Stromal cell of bone marrow (primary cell): Measurements from ENCODE around the gene SYT7.
A peak's percentile ranks its signal among the peaks of the same experiment; 100 is the strongest.

Experiments
- DNase-seq: peaks from one replicate; pipeline ENCODE4 v3.0.0-alpha.2; 2012; ENCODE audit warnings: low read depth

SYT7 gene

GRCh38 chr11:61585115-61585514, 4.2 kb upstream of the SYT7 start:
- DNase-seq, result no peak

GRCh38 chr11:61581931-61582330, 1.1 kb upstream of the SYT7 start:
- no peak for DNase-seq

DNA sequence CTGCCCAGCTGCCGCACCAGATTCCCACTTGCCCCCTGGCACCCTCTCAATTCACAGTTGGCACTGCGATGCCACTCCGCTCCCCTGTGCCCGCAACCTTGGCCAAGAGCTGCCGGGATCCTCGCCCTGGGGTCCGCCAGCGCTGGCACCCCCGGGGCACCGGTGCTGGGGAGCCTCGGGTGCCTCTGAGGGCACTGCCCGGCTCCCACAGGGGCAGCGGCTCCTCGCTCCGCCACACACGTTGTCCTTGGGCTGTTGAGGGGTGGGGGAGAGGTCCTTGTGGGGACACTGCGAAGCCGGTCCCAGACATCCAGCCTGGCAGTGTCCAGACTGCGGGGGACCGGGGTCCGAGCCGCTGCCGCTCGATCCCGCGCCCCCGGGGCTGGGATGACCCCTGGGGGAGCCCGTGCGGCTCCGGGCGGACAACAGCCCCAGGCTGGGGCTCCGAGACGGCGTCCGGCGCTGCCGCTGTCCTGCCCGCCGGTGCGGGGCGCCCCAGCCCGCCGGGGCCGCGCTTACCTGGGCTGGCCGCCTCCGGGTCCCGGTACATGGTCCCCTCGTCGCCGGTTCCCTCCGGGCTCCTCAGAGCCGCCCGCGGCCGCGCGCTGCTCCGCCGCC, 496 bp downstream of the SYT7 start:
- no peak for DNase-seq

- DNase-seq, result no peak
Observed at GRCh38 chr11:61579676-61580270, 1.1 kb downstream of the SYT7 start.

DNA sequence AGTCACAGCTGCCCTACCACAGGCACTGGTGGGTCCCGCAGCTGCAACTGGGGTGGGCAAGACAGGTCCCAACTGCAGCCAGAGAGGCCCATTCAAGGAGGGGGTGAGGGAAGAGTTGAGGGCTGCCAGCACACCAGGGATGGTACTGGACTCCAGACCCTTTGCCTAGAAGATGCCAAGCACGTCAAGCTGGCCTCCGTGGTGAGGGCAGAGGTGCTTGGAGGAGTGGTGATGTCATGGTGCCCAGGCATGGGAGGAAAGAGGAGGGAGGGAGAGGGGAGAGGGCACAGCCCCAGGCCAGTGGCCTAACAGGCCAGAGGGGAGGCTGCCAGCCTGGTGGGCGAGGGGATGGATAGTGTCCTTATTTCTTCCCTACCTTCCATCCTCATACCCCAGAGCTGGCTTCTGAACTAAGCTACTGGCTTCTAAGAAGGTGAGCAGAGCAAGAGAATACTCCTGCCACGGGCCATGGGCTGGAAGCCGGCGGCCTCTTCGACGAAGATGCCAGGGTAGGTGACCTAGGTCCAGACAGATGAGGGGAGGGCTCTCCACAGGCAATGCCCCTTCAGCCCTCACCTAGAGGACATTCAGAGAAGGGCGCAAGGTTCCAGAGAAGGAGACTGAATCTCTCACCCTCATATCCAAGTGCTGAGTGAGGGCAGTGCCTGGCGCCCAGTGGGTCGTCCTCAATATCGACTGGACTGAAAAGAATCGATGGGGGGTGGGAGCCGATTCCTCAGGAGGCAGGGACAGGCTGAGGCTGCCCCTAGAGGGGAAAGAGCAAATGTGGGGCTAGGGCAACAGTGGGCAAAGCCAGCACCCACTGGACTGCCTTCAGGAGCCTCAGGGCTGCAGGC, 1.8 kb downstream of the SYT7 start:
- DNase-seq, result no peak

DNA sequence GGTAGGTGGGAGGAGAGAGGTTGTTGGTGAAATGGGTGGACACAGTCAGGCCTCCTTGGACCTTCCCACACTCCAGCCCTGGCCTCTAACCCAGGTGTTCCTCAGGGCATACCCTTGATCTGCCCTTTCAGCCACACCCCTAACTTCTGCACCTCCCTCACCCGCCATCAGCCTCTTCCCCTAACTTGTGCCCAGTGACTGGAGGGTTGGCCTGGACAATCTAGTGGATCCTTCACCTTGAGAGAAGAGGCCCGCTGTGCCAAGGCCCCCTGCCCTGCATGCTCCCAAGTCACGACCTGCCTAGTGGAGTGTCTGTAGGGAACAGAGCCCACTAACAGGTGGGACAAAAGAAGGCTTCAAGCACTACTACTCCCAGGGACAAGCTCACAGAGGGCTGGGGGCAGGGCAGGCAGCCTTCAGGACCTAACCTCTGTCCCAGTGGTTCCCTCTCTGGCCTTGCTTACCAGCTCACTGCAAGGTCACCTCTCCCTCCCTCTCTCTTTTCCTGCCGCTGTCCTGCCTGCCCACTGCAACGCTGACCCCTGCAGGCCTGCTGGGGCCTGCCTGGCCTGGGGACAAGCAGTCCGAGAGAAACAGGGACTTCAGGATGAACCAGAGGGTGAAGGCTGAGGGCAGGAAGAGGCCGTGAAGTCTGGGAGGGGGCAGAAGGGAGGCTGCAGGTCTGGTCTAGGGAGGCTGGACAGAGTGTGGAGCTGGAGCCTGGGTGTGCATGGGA, 3.3 kb downstream of the SYT7 start:
- DNase-seq, result no peak

DNA sequence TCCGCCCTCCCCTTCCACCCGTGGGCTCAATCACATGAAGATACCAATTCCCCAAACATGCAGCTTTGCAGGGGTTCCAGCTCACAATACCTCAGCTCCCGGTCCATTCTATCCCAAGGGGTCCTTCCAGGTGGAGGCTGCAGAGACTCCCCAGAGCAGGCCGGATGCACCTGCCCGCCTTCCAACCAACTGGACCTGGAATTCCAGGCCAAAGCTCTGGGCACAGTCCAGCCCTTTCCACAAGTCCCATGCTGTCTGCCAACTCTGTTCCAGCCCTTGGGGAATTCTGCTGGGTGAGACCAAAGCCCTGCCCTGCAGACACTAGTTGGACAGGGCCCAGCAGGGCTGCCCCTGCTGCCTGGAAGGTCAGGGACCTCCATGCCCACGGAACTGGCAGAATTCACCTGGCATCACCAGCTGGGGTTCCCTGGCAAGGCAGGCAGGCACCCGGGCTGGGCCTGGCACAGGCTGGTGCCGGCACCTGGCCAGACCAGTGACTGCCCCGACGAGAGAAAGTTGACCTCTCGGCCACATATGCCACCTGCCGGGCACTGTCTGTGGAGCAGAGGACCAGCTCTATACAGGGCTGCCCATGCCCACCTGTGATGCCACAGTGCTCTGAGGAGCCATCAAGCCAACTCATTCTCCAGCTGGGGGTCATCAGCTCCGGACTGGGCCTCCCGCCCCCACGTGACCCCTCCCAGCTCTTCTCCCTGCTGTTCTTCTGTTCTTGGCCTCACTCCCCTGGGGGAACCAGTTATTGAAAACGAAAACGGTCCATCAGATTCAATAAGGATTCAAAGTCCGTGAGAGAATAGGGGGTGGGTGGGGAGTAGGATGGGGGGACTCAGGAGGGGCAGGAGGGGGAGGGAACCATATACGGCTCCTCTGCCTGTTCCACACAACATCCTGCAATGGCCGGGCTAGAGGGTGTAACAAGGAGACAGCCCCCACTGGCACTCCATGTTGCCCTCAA, 4.7 kb downstream of the SYT7 start:
- DNase-seq, result no peak

- DNase-seq, result no peak
Observed at GRCh38 chr11:61574611-61575010, 6.3 kb downstream of the SYT7 start.

- DNase-seq, result no peak
Observed at GRCh38 chr11:61572913-61573312, 8.0 kb downstream of the SYT7 start.

DNA sequence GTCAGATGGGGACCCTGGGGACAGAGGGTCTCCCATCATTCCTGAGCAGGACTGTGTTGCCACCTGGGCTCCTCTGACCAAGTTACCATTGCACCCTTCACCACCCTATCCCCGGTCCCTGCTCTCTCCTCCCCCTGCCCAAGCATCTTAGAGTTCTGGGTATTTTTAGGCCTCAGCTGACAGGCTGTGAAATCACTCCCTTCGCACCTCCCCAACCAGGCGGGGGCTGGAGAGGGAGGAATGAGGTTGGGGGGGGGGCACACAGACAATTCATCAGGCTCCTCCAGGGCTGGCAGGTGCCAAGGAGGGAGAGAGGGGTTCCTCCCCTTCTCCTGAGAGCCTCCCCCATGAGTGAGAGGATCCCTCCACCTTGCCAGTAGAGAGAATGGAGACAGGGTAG, 9.0 kb downstream of the SYT7 start:
- DNase-seq, result no peak

DNA sequence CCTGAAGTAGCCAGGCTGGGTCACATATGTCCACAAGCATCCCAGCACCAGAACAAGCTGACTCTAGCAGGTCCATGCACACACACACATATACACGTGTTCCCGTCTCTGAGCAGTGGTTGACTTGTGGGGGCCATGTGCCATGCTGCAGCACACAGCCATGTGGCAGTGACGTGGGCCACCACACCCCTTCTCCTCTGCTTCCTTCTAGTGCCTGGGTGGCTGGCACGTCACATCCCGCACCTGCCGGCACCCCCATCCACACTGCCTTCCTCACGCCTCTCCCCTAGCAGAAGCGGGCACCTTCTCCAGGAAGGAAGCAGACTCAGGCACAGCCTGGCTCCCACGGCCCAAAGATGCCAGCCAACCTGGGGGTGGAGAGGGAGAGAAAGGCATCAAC, 9.5 kb downstream of the SYT7 start:
- DNase-seq, result no peak

DNA sequence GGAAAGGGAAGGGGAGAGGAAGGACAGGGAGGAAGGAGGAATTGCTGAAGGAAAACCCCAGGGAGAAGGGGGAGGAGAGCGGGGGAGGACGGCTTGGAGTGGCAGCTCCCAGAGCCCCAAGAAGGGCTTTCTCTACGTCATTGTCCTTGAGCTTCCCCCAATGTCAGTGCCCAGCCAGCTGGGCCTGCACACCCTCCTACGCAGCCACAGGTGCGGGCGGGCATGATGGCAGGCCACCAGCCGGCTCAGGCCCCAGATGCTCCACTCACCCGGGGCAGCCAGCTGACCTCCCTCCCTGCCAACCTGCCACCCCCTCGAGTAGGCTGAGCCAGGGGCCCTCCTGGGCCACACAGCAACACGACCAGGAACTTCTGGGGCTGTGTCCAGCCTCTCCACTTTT, 11.2 kb downstream of the SYT7 start:
- DNase-seq, result no peak

DNA sequence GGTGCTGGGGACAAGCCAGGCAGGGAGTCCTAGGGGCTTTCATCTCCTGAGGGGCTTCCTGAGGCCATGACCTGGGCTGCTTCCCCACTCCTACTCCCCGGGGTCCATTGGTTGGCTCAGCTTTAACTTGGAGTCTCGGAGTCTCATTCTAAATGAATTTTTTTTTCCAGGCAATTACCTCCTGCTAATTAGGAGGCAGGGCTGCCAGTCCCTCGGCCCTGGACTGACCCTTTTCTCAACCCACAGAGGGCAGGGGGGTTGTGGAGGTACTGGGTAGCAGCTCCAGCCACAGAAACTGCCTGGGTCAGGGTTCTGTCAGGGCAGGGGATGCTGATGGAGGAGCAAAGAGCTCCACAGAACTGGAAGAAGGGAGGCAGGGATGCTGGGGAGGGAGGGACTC, 11.9 kb downstream of the SYT7 start:
- DNase-seq, result no peak

- DNase-seq, result peak; percentile 41
Observed at GRCh38 chr11:61567286-61568061, 13.4 kb downstream of the SYT7 start.

GRCh38 chr11:61564936-61565696, 15.8 kb downstream of the SYT7 start:
- no peak for DNase-seq

- no peak for DNase-seq
Observed at GRCh38 chr11:61560751-61561150, 20.1 kb downstream of the SYT7 start.

- DNase-seq, result no peak
Observed at GRCh38 chr11:61556621-61557020, 24.3 kb downstream of the SYT7 start.

GRCh38 chr11:61555978-61556377, 24.9 kb downstream of the SYT7 start:
- no peak for DNase-seq

GRCh38 chr11:61555051-61555969, 25.6 kb downstream of the SYT7 start:
- DNase-seq, result no peak
